Panc1 (cell line): ENCODE results near the gene HOXB2. TPM values are rescaled to one million over a fixed set of nuclear protein-coding genes. Genes with fewer than 3 reads are reported as not detected.

Experiments
- ATAC-seq: fragments of 200-7000 bp; cut with Tn5 transposase; 2 replicates; pipeline ENCODE4 v1.9.1; 2020; ENCODE audit warnings: mild to moderate bottlenecking, moderate library complexity
- BruUV-seq: library from RNA; stranded (reverse); fragments of 400-500 nt; replicated peaks from 2 replicates; lab custom pipeline; 2021; lab: Mats Ljungman, UMichigan
- CTCF ChIA-PET: fragments of 300-600 bp; sonication (Branson Sonifier 250); formaldehyde crosslinking; loops from one replicate; lab custom pipeline; 2022; ENCODE audit warnings: antibody characterized with exemption; lab: Charles Lee
- POLR2A ChIA-PET: fragments of 300-600 bp; sonication (Branson Sonifier 250); formaldehyde crosslinking; loops from one replicate; lab custom pipeline; 2022; ENCODE audit warnings: antibody characterized with exemption; lab: Charles Lee
- DNase-seq: peaks from one replicate; pipeline ENCODE4 v3.0.0-alpha.2; 2010; ENCODE audit warnings: low read depth, low spot score
- H3K27ac ChIP-seq: 2 replicates; pipeline ENCODE4 v1.5.1; 2011; ENCODE audit warnings: mild to moderate bottlenecking, low read length, inconsistent platforms
- H3K27me3 ChIP-seq: fragments of 200-500 bp; sonication (Bioruptor generic); 2 replicates; pipeline ENCODE4 v1.6.0; 2014; ENCODE audit warnings: low read length, inconsistent platforms; ENCODE audit not compliant: control insufficient read depth, insufficient read depth
- H3K36me3 ChIP-seq: fragments of 200-500 bp; sonication (Bioruptor generic); 2 replicates; pipeline ENCODE4 v1.5.1; 2014; ENCODE audit warnings: inconsistent platforms, mild to moderate bottlenecking, low read length, moderate library complexity; ENCODE audit not compliant: control insufficient read depth, insufficient read depth
- H3K4me1 ChIP-seq: 2 replicates; pipeline ENCODE4 v1.5.1; 2011; ENCODE audit warnings: inconsistent platforms, mild to moderate bottlenecking, low read length, moderate library complexity; ENCODE audit not compliant: control insufficient read depth, insufficient read depth
- H3K4me3 ChIP-seq, 2 experiments: 2 replicates each; pipeline ENCODE4 v1.5.1; 2011 to 2012; ENCODE audit warnings: low read depth in 2 of 2, low read length in 2 of 2, mild to moderate bottlenecking in 2 of 2, inconsistent platforms in 1 of 2, moderate library complexity in 1 of 2
- H3K9me3 ChIP-seq: fragments of 200-500 bp; sonication (Bioruptor generic); 2 replicates; pipeline ENCODE4 v1.5.1; 2014; ENCODE audit warnings: low read depth, mild to moderate bottlenecking, inconsistent platforms, low read length, moderate library complexity; ENCODE audit not compliant: control insufficient read depth, insufficient read depth
- POLR2AphosphoS5 ChIP-seq: IDR thresholded peaks from 2 replicates; pipeline ENCODE4 v1.6.1; 2012; ENCODE audit warnings: mild to moderate bottlenecking, low read depth, low read length, moderate library complexity
- REST ChIP-seq, 2 experiments: IDR thresholded peaks; 2 replicates each; pipeline ENCODE4 v1.6.1; 2011 to 2012; ENCODE audit warnings: low read depth in 2 of 2, control low read depth in 1 of 2, low read length in 1 of 2, mild to moderate bottlenecking in 1 of 2, moderate library complexity in 1 of 2; ENCODE audit not compliant: insufficient read depth in 1 of 2
- SIN3A ChIP-seq: IDR thresholded peaks from 2 replicates; pipeline ENCODE4 v1.6.1; 2012; ENCODE audit warnings: low read depth, mild to moderate bottlenecking, low read length, moderate library complexity, borderline replicate concordance; ENCODE audit not compliant: insufficient read depth
- TCF7L2 ChIP-seq: IDR thresholded peaks from 2 replicates; pipeline ENCODE4 v1.6.1; 2011; ENCODE audit warnings: mild to moderate bottlenecking, low read depth, low read length, inconsistent platforms
- in situ Hi-C: cut with HindIII; loops from 2 replicates; pipeline ENCODE4 v1.10.0; 2016; ENCODE audit warnings: low sequenced_read_pairs, low pct_unique_long_range_greater_than_20kb
- intact Hi-C: fragments of 100-400 bp; cut with micrococcal nuclease; formaldehyde crosslinking; loops from one replicate; pipeline ENCODE4 v1.10.0; 2022; ENCODE audit not compliant: unreplicated experiment
- total RNA-seq: library from RNA; stranded (reverse); gene quantifications from one replicate; pipeline ENCODE4 v1.2.1, GENCODE V29; 2021; ENCODE audit not compliant: unreplicated experiment
- TF ChIP-seq, protein P1 (sequence below): fragments of 450-650 bp; IDR thresholded peaks from 2 replicates; pipeline ENCODE4 v1.5.1; 2017; ENCODE audit warnings: mild to moderate bottlenecking

The HOXB2 gene
- total RNA-seq, 1 experiment from 2014 or later, result 70.1 TPM

DNA sequence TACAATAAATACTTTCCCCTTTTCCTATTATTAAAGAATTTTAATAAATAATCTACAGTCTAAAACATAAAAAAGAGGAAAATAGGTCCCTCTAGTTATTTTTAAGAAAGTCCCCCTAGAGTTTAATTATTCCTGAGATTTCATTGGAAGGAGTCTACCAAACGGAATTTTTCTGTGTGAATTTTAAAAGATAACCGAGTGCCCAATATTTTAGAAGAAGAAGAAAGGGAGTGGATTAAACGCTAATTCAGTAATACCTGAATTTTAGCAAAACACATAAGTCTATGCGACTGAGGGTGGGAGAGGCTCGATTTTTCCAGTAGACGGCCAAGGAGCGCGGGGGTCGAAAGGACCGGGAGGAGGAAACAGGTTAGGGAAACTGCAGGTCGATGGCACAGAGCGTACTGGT is 2.2 kb downstream of the HOXB2 start:
- Histone ChIP-seq H3K27ac (peak overlapping the region; percentile 98), H3K4me3 (peak overlapping the region; percentile 69 to 81), H3K27me3 (no peaks in the 10 kb centered on the region), H3K9me3 (no peaks in the 10 kb centered on the region), H3K36me3 (peaks cover 6% of the 10 kb centered on the region; the same call in 1 of the 2 replicates), H3K4me1 (peaks cover 44% of the 10 kb centered on the region)
- TF ChIP-seq SIN3A, result no peak
- no peak for TF ChIP-seq POLR2AphosphoS5
- TF ChIP-seq TCF7L2, result no peak
- TF ChIP-seq, protein P1, sequence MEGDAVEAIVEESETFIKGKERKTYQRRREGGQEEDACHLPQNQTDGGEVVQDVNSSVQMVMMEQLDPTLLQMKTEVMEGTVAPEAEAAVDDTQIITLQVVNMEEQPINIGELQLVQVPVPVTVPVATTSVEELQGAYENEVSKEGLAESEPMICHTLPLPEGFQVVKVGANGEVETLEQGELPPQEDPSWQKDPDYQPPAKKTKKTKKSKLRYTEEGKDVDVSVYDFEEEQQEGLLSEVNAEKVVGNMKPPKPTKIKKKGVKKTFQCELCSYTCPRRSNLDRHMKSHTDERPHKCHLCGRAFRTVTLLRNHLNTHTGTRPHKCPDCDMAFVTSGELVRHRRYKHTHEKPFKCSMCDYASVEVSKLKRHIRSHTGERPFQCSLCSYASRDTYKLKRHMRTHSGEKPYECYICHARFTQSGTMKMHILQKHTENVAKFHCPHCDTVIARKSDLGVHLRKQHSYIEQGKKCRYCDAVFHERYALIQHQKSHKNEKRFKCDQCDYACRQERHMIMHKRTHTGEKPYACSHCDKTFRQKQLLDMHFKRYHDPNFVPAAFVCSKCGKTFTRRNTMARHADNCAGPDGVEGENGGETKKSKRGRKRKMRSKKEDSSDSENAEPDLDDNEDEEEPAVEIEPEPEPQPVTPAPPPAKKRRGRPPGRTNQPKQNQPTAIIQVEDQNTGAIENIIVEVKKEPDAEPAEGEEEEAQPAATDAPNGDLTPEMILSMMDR, result no peak
- TF ChIP-seq REST (IDR thresholded peaks at IDR 0.05; ENCODE audit: insufficient read depth in 1 of 2, low read depth in 2 of 2, low read length in 1 of 2), result no peak
- ChIA-PET POLR2A (no interaction called here), CTCF (no interaction called here)
- ATAC-seq (no peak), DNase-seq (no peak)
- in situ Hi-C loops, result no loop called here
- BruUV-seq, result TSS peak; percentile 79
- intact Hi-C loops, result loop anchor here (5.0 kb wide), 1 partner anchor 50 kb away; no protein-coding TSS in a partner anchor

- ChIA-PET CTCF (no interaction called here), POLR2A (interaction anchor here (1.1 kb wide), 1 partner anchor 26 kb away, joined by 4 read pairs; no protein-coding TSS in a partner anchor)
- Histone ChIP-seq H3K27me3 (no peaks in the 10 kb centered on the region), H3K4me3 (peak overlapping the region; percentile 69 to 81), H3K27ac (peak overlapping the region; percentile 98), H3K9me3 (no peaks in the 10 kb centered on the region), H3K36me3 (peaks cover 6% of the 10 kb centered on the region; the same call in 1 of the 2 replicates), H3K4me1 (peaks cover 44% of the 10 kb centered on the region)
- no peak for DNase-seq
- peak; percentile 66; the same call in 1 of the 2 replicates for TF ChIP-seq POLR2AphosphoS5
- TF ChIP-seq, protein P1, result no peak
- in situ Hi-C loops, result no loop called here
- ATAC-seq, result peak; percentile 5
- no TSS peak for BruUV-seq
- intact Hi-C loops, result loop anchor here (5.0 kb wide), 1 partner anchor 50 kb away; no protein-coding TSS in a partner anchor
Measured at GRCh38 chr17:48542114-48542656, 2.7 kb downstream of the HOXB2 start.
